Neural progenitor cell (in vitro differentiated cells): Measurements from ENCODE around the gene CFDP1. TPM values are rescaled to one million over a fixed set of nuclear protein-coding genes. Genes with fewer than 3 reads are reported as not detected.
A peak's percentile ranks its signal among the peaks of the same experiment; 100 is the strongest.

Source experiments
- DNase-seq: peaks from one replicate; pipeline ENCODE4 v3.0.0-alpha.2; 2016; ENCODE audit warnings: low spot score
- H2AFZ ChIP-seq: fragments of 200-600 bp; sonication (generic); replicated peaks from 2 replicates; pipeline ENCODE4 v1.6.1; 2016; ENCODE audit warnings: antibody characterized with exemption
- H3F3A ChIP-seq: fragments of 200-600 bp; sonication (generic); 2 replicates; pipeline ENCODE4 v1.6.1; 2016; ENCODE audit warnings: antibody characterized with exemption, low read depth
- H3K27ac ChIP-seq: fragments of 200-600 bp; sonication (generic); 2 replicates; pipeline ENCODE4 v1.5.1; 2016; ENCODE audit warnings: mild to moderate bottlenecking
- H3K27me3 ChIP-seq: fragments of 200-600 bp; sonication (generic); 2 replicates; pipeline ENCODE4 v1.6.1; 2016; ENCODE audit warnings: mild to moderate bottlenecking, moderate library complexity
- H3K36me3 ChIP-seq: fragments of 200-600 bp; sonication (generic); 2 replicates; pipeline ENCODE4 v1.5.1; 2016
- H3K4me1 ChIP-seq: fragments of 200-600 bp; sonication (generic); 2 replicates; pipeline ENCODE4 v1.6.1; 2016; ENCODE audit warnings: mixed run types
- H3K4me2 ChIP-seq: fragments of 200-600 bp; sonication (generic); 2 replicates; pipeline ENCODE4 v1.6.1; 2016
- H3K4me3 ChIP-seq: fragments of 200-600 bp; sonication (generic); 2 replicates; pipeline ENCODE4 v1.5.1; 2016
- H3K79me2 ChIP-seq: fragments of 200-600 bp; sonication (generic); 2 replicates; pipeline ENCODE4 v1.6.1; 2016; ENCODE audit warnings: low read depth
- H3K9ac ChIP-seq: fragments of 200-600 bp; sonication (generic); 2 replicates; pipeline ENCODE4 v1.6.1; 2016
- H3K9me3 ChIP-seq: fragments of 200-600 bp; sonication (generic); 2 replicates; pipeline ENCODE4 v1.5.1; 2016; ENCODE audit warnings: low read depth
- H4K20me1 ChIP-seq: fragments of 200-600 bp; sonication (generic); 2 replicates; pipeline ENCODE4 v1.6.1; 2016; ENCODE audit warnings: low read depth
- H3K27ac Mint-ChIP-seq: 3 replicates; pipeline ENCODE4 v1.8.0; 2021; ENCODE audit warnings: mixed read lengths
- H3K27me3 Mint-ChIP-seq: 2 replicates; pipeline ENCODE4 v1.8.0; 2022; ENCODE audit warnings: low read depth, mild to moderate bottlenecking, inconsistent platforms, moderate library complexity, mixed read lengths; ENCODE audit not compliant: insufficient read depth
- H3K36me3 Mint-ChIP-seq: 3 replicates; pipeline ENCODE4 v1.8.0; 2021; ENCODE audit warnings: mixed read lengths
- H3K4me1 Mint-ChIP-seq: 3 replicates; pipeline ENCODE4 v1.8.0; 2021; ENCODE audit warnings: mixed read lengths
- H3K4me3 Mint-ChIP-seq: 3 replicates; pipeline ENCODE4 v1.8.0; 2021; ENCODE audit warnings: mild to moderate bottlenecking, moderate library complexity, mixed read lengths
- H3K9me3 Mint-ChIP-seq: 3 replicates; pipeline ENCODE4 v1.8.0; 2020; ENCODE audit warnings: mixed read lengths
- EZH2 ChIP-seq: fragments of 200-600 bp; sonication (generic); IDR thresholded peaks from 2 replicates; pipeline ENCODE4 v1.6.1; 2017; ENCODE audit warnings: antibody characterized with exemption, mild to moderate bottlenecking, moderate library complexity
- EZH2phosphoT487 ChIP-seq: fragments of 200-600 bp; sonication (generic); IDR thresholded peaks from 2 replicates; pipeline ENCODE4 v1.6.1; 2017; ENCODE audit warnings: antibody characterized with exemption
- total RNA-seq: library from RNA; depleted of rRNA; stranded (reverse); fragments of >200 nt; gene quantifications from 2 replicates; pipeline ENCODE4 v1.2.3, GENCODE V29; 2015; ENCODE audit warnings: low replicate concordance
- TF ChIP-seq, protein P1 (sequence below): fragments of 200-600 bp; sonication (generic); IDR thresholded peaks from 2 replicates; pipeline ENCODE4 v1.5.1; 2017; ENCODE audit warnings: antibody characterized with exemption, mild to moderate bottlenecking

Gene CFDP1
- total RNA-seq, 1 donor from 2014 or later = 159 TPM

DNA sequence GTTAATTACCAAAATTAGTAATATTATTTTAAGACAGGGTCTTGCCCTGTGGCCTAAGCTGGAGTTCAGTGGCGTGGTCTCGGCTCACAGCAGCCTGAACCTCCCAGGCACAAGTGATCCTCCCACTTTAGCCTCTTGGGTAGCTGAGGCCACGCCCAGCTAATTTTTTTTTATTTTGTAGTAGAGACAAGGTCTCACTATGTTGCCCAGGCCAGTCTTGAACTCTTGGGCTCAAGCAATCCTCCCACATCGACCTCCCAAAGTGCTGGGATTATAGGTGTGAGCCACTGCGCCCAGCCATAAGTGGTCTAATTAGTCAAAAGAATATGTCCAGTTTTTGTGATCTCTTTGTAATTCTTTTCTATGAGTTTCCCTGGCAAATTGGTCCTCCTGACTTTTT, 12.0 kb upstream of the CFDP1 start:
- Histone ChIP-seq H3K9ac (no peak overlapping the region), H4K20me1 (peaks cover 3% of the 10 kb centered on the region), H2AFZ (no peak overlapping the region), H3K4me2 (no peak overlapping the region), H3K9me3 (no peaks in the 10 kb centered on the region), H3K4me1 (no peaks in the 10 kb centered on the region), H3K79me2 (no peaks in the 10 kb centered on the region), H3K4me3 (no peak overlapping the region), H3F3A (peaks cover 15% of the 10 kb centered on the region), H3K27me3 (no peaks in the 10 kb centered on the region), H3K27ac (no peak overlapping the region), H3K36me3 (no peaks in the 10 kb centered on the region)
- Mint-ChIP-seq H3K9me3 (peaks cover 4% of the 10 kb centered on the region), H3K27me3 (peaks cover 2% of the 10 kb centered on the region), H3K4me1 (no peaks in the 10 kb centered on the region), H3K36me3 (peaks cover 16% of the 10 kb centered on the region), H3K27ac (no peak overlapping the region), H3K4me3 (no peak overlapping the region)
- no peak for TF ChIP-seq EZH2
- TF ChIP-seq EZH2phosphoT487 = no peak
- TF ChIP-seq, protein P1, sequence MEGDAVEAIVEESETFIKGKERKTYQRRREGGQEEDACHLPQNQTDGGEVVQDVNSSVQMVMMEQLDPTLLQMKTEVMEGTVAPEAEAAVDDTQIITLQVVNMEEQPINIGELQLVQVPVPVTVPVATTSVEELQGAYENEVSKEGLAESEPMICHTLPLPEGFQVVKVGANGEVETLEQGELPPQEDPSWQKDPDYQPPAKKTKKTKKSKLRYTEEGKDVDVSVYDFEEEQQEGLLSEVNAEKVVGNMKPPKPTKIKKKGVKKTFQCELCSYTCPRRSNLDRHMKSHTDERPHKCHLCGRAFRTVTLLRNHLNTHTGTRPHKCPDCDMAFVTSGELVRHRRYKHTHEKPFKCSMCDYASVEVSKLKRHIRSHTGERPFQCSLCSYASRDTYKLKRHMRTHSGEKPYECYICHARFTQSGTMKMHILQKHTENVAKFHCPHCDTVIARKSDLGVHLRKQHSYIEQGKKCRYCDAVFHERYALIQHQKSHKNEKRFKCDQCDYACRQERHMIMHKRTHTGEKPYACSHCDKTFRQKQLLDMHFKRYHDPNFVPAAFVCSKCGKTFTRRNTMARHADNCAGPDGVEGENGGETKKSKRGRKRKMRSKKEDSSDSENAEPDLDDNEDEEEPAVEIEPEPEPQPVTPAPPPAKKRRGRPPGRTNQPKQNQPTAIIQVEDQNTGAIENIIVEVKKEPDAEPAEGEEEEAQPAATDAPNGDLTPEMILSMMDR = no peak
- no peak for DNase-seq

DNA sequence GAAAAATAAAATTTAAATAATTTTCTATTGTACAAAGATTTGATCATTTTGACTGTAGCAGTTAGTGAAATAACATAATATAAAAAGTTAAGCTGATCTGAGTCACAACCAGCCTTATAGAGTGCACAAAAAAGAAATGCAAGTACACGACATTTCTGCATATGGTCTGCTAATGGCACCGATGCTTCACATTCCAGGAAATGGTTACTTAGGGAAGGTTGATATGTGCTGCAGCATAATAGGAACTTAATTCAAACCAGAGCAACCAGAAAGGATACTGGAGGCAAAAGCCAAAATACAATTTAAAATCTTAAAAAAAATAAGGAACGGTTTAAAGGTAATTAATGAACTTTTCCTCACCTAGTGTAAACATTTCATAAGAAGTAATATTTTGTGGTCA, 10.0 kb upstream of the CFDP1 start:
- H3K4me2 ChIP-seq = no peak overlapping the region
- H3F3A ChIP-seq = peaks cover 14% of the 10 kb centered on the region
- no peak overlapping the region for H3K4me3 ChIP-seq
- Mint-ChIP-seq H3K4me3 (no peak overlapping the region), H3K9me3 (peaks cover 4% of the 10 kb centered on the region), H3K27me3 (peaks cover 2% of the 10 kb centered on the region), H3K27ac (no peak overlapping the region), H3K4me1 (no peaks in the 10 kb centered on the region), H3K36me3 (peaks cover 8% of the 10 kb centered on the region)
- no peak overlapping the region for H2AFZ ChIP-seq
- H3K9me3 ChIP-seq = no peaks in the 10 kb centered on the region
- TF ChIP-seq EZH2 (no peak), EZH2phosphoT487 (no peak)
- TF ChIP-seq, protein P1 = no peak
- no peak overlapping the region for H3K27ac ChIP-seq
- DNase-seq = no peak
- no peaks in the 10 kb centered on the region for H3K27me3 ChIP-seq
- H3K9ac ChIP-seq = no peak overlapping the region
- H3K36me3 ChIP-seq = no peaks in the 10 kb centered on the region
- H3K79me2 ChIP-seq = no peaks in the 10 kb centered on the region
- H4K20me1 ChIP-seq = peaks cover 3% of the 10 kb centered on the region
- no peaks in the 10 kb centered on the region for H3K4me1 ChIP-seq

DNA sequence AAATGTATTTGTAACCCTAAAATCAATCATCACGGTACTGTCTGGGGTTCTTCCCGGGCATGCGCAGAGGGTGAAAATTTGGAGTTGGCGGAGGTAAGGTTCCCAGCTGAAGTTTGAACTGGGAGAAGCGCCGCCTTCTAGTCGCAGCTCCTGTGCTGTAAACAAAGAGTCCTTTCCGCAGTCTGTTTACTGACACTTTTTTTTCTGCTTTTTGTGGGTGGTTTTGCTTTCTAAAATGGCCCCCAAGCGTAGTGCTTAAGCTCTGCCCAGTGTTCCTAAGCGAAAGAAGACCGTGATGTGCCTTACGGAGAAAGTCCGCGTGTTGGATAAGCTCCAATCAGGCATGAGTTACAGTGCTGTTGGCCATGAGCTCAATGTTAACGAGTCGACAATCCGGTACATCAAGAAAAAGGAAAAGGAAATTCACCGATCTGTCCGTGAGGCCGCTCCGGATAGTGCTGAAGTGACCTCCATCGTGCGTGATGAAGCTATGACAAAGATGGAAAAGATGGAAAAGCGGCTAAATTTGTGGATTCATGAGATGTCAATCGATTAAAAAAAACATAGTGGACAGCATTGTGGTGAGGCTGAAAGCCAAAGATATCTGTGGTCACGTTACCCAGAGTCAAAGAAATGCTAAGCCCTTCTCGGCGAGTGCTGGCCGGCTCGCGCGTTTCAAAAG, 570 bp upstream of the CFDP1 start:
- Mint-ChIP-seq H3K9me3 (peaks cover 15% of the 10 kb centered on the region), H3K27ac (peak overlapping the region; percentile 19), H3K27me3 (peaks cover 6% of the 10 kb centered on the region), H3K4me1 (peaks cover 19% of the 10 kb centered on the region), H3K4me3 (peak overlapping the region; percentile 94), H3K36me3 (peaks cover 19% of the 10 kb centered on the region)
- Histone ChIP-seq H3K4me2 (peak overlapping the region; percentile 78), H3K36me3 (no peaks in the 10 kb centered on the region), H3K9ac (peak overlapping the region; percentile 16), H4K20me1 (peaks cover 7% of the 10 kb centered on the region), H3K4me1 (no peaks in the 10 kb centered on the region), H3F3A (peaks cover 15% of the 10 kb centered on the region), H3K27me3 (peaks cover 3% of the 10 kb centered on the region), H3K79me2 (peaks cover 43% of the 10 kb centered on the region), H3K4me3 (peak overlapping the region; percentile 57), H3K9me3 (no peaks in the 10 kb centered on the region), H3K27ac (peak overlapping the region; percentile 7), H2AFZ (peak overlapping the region; percentile 97)
- TF ChIP-seq EZH2phosphoT487 (no peak), EZH2 (no peak)
- TF ChIP-seq, protein P1 = no peak
- DNase-seq = peak; percentile 83
